ENCODE measurements around the gene CCL15.

Gene CCL15

GRCh38 chr17:35949401-35949800 is 52.0 kb downstream of the CCL15 start:
- no peak overlapping the region for H3K4me3 ChIP-seq (ENCODE audit: low read depth, low read length)

- H3K4me3 ChIP-seq (ENCODE audit: low read depth, low read length) = no peak overlapping the region
Measured at GRCh38 chr17:35948092-35948491, 53.3 kb downstream of the CCL15 start.

Data from iPS-11a (cell line).